DND-41 (cell line): ENCODE results near the gene MIA.
"Not testable (repeated sequence)": the region's sequence is repeated elsewhere in the genome, so short reads cannot be mapped to it uniquely, and the experiment has no call there.

Experiments
- CTCF ChIP-seq: IDR thresholded peaks from 2 replicates; pipeline ENCODE4 v1.5.1; 2012; ENCODE audit warnings: borderline replicate concordance, low read length, moderate library complexity, mild to moderate bottlenecking; ENCODE audit not compliant: poor library complexity, severe bottlenecking; ENCODE audit errors: extremely low read depth
- EZH2 ChIP-seq: IDR thresholded peaks from 3 replicates; pipeline ENCODE4 v1.6.1; 2012; ENCODE audit warnings: borderline replicate concordance, low read depth, mild to moderate bottlenecking, moderate library complexity, low read length, inconsistent platforms; ENCODE audit not compliant: severe bottlenecking

DNA sequence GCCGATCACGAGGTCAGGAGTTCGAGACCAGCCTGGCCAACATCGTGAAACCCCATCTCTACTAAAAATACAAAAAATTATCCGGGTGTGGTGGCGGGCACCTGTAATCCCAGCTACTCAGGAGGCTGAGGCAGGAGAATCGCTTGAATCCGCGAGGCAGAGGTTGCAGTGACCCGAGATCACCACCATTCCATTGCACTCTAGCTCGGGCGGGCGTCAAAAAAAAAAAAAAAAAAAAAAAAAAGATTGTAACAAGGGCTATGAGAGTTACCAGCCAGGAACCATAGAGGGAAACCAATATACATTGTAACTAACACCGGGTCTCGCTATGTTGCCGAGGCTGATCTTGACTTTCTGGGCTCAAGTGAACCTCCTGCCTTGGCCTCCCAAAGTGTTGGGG lies 43.0 kb upstream of the MIA start:
- not testable (repeated sequence) for TF ChIP-seq CTCF, EZH2
